ENCODE results near the gene R3HDM2.
"Not testable (repeated sequence)": the region's sequence is repeated elsewhere in the genome, so short reads cannot be mapped to it uniquely, and the experiment has no call there.

Gene R3HDM2

DNA sequence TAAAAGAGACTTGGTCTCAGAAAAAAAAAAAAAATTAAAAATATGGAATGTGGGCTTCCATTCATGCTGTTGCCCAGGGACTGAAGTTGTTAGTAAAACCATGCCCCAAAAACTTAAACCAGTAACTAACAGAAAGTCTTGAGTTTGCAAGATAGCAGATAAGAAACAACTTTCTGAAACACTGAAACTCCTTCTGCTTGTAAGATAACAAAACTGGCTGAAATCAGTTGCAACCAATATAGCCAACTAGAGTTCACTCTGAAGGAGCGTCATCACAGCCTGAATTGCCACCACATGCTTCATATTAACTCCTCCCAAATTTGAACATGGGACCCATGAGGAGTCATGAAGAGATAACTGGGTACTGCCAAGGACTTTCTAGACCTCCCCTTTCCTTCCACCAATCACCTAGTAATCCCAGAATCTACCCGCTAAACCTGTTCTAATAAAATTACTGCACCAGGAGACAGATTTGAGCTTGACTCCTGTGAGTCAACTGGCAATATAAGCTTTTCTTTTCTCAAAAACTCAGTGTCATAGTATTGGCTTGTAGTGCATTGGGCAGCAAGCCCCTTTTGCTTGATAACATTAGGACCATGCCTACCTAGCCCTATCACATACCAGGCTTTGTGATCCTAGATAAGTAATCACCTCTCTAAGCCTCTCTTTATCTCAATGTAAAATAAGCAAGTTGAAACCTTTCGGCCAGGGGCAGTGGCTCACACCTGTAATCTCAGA lies 53.6 kb downstream of the R3HDM2 start:
- no peak for DNase-seq (ENCODE audit: low read depth in 2 of 2)

GRCh38 chr12:57372233-57372632 lies 58.6 kb downstream of the R3HDM2 start:
- DNase-seq (ENCODE audit: low read depth in 2 of 2), result no peak

- DNase-seq (ENCODE audit: low read depth in 2 of 2), result peak; percentile 15 to 30
These were observed 60.1 kb downstream of the R3HDM2 start for GRCh38 chr12:57370696-57371095.

GRCh38 chr12:57370072-57370471 lies 60.8 kb downstream of the R3HDM2 start:
- DNase-seq (ENCODE audit: low read depth in 2 of 2), result no peak

- DNase-seq (ENCODE audit: low read depth in 2 of 2), result no peak
These were observed 61.6 kb downstream of the R3HDM2 start for GRCh38 chr12:57369202-57369601.

- no peak for DNase-seq (ENCODE audit: low read depth in 2 of 2)
These were observed 62.3 kb downstream of the R3HDM2 start for GRCh38 chr12:57368349-57369095.

DNA sequence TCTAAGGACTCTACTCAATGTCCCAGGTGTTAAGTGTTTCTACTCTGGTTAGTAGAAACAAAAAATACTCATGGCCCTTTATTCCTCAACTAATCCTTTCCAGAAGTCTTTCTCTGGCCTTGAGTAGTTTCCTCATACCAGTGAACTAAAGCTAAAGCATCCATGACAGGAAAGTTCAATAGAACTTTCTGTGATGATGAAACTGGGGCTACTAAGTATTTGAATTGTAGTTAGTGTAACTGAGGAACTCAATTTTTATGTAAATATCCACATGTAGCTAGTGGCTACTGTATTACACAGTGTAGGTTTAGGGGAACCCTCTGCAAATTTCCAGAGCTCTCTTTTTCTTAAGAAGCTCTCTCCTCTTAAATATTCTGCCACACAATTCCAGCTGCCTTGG lies 63.7 kb downstream of the R3HDM2 start:
- no peak for DNase-seq (ENCODE audit: low read depth in 2 of 2)

DNA sequence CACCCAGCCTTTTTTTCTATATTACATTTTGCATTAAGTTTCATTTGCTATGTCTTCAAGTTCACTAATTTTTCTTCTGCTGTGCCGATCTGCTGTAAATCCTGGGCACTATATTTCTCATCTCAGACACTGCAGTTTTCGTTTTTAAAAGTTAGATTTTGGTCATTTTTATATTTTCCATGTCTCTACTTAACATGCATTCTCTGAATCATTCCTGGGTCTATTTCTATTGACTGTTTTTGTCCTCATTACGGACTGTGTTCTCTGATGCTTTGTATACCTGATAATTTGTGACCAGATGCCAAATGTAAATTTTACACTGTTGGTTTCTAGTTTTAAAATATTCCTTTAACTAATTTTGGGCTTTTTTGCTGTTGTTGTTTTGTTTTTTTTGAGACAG lies 64.5 kb downstream of the R3HDM2 start:
- DNase-seq (ENCODE audit: low read depth in 2 of 2), result no peak

DNA sequence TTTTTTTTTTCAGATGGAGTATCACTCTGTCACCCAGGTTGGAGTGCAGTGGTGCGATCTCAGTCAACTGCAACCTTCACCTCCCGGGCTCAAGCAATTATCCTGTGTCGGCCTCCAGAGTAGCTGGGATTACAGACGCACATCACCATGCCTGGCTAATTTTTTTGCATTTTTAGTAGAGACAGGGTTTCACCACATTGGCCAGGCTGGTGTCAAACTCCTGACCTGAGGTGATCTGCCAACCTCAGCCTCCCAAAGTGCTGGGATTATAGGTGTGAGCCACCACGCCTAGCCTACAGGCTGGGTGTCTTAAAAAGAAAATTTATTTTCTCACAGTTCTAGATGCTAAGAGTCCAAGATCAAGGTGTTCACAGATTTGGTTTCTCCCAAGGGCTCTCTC lies 66.7 kb downstream of the R3HDM2 start:
- DNase-seq (ENCODE audit: low read depth in 2 of 2), result not testable (repeated sequence)

DNA sequence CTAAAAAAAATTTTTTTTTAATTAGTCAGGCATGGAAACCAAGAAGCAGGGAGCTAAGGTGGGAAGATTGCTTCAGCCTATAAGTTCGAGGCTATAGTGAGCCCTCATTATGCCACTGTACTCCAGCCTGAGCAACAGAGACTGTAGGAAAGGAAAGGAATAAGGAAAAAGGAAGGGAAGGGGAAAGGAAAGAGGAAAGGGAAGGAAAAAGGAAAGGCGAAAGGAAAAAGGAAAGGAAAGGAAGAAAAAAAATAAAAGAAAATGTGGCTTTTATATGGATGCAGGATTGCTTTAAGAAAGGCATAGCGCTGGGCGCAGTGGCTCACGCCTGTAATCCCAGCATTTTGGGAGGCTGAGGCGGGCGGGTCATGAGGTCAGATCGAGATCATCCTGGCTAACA lies 70.4 kb downstream of the R3HDM2 start:
- DNase-seq (ENCODE audit: low read depth in 2 of 2), result no peak

DNA sequence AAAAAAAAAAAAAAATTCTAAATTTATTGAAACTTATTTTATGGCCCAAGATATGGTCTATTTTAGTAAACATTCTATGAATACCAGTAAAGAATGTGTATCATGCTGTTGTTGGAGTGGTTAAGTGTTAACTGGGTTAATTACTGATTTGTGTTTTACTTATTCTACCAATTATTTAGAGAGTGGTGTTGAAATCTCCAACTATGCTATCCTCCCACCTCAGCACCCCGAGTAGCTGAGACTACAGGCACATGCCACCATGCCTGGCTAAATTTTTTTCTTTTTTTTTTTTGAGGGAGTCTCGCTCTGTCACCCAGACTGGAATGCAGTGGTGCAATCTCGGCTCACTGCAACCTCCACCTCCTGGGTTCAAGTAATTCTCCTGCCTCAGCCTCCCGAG lies 72.2 kb downstream of the R3HDM2 start:
- no peak for DNase-seq (ENCODE audit: low read depth in 2 of 2)

- DNase-seq (ENCODE audit: low read depth in 2 of 2), result no peak
These were observed 75.1 kb downstream of the R3HDM2 start for GRCh38 chr12:57355734-57356133.

DNA sequence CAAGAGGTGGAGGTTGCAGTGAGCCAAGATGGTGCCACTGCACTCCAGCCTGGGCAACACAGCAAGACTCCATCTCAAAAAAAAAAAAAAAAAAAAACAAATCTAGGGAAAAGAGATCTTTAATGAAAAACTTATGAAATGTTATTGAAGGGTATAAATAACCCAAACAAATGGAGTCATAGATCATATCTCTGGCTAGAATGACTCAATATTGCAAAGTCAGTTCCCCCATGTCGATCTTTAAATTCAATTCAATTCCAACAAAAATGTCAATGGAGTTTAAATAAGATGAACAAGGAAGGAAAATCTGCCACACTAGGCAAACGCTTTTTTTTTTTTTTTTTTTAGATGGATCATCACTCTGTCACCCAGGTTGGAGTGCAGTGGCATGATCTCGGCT lies 78.7 kb downstream of the R3HDM2 start:
- DNase-seq (ENCODE audit: low read depth in 2 of 2), result no peak

GRCh38 chr12:57347284-57347683 lies 83.6 kb downstream of the R3HDM2 start:
- no peak for DNase-seq (ENCODE audit: low read depth in 2 of 2)

GRCh38 chr12:57343703-57344378 lies 87.0 kb downstream of the R3HDM2 start:
- DNase-seq (ENCODE audit: low read depth in 2 of 2), result no peak

- no peak for DNase-seq (ENCODE audit: low read depth in 2 of 2)
These were observed 88.6 kb downstream of the R3HDM2 start for GRCh38 chr12:57342207-57342691.

GRCh38 chr12:57341275-57341990 lies 89.4 kb downstream of the R3HDM2 start:
- DNase-seq (ENCODE audit: low read depth in 2 of 2), result no peak

GRCh38 chr12:57340104-57340503 lies 90.7 kb downstream of the R3HDM2 start:
- no peak for DNase-seq (ENCODE audit: low read depth in 2 of 2)

DNA sequence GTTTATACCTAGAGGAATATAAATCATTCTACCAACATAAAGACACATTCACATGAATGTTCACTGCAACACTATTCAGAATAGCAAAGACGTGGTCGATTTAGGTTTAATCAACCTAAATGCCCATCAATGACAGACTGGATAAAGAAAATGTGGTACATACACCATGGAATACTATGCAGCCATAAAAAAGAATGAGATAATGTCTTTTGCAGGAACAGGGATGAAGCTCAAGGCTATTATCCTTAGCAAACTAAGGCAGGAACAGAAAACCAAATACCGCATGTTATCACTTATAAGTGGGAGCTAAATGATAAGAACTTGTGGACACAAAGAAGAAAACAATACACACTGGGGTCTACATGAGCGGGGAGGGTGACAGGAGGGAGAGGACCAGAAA lies 94.5 kb downstream of the R3HDM2 start:
- not testable (repeated sequence) for DNase-seq (ENCODE audit: low read depth in 2 of 2)

DNA sequence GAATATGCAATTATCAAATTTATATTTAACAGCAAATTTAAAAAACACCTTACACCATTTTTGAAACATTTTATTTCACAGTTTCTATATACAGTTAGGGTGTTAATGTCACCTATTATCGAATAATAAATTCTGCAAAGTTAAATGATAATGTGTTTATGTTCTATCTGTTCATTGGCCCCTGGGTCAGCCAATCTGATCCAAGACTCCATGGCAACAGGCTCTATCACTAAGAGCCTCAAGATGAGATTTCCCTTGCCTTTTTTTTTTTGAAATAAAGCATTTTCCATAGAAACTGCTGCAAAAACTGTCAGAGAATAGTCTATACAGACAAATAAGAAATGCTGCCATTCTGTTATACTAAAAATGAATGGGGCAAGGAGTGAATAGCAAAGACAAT lies 96.6 kb downstream of the R3HDM2 start:
- DNase-seq (ENCODE audit: low read depth in 2 of 2), result no peak

DNA sequence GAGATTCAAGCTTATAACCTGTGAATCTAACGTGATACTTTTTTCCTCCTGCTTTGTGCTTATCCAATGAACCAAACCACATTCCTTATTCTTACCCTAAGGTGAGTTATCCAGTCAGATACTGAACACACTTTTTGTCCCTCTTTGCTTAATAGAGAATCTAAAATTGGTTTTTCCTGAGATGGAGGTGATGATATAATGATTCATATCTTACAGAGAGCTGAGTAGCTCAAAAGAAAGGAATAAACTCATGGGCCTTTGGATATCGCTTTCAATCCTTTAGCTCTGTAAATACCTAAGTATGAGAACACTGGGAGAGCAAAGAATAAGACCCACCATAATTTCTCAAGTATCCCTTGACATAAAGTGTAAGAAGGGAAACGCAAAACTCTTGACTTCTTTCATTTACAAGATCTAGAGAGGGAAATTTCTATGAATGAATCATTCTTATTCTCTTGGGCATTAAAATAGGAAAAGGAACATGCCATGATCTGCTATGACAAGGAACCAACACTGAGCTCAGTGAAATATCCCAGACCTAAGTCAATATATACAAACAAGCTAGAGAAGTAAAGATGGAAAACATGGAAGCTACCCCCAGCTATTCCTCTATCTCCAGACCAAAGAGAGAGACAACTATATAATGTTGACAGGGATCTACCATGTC lies 98.1 kb downstream of the R3HDM2 start:
- no peak for DNase-seq (ENCODE audit: low read depth in 2 of 2)
